Chondrocyte (in vitro differentiated cells): ENCODE data around the gene PRKAG1. TPM values are rescaled to one million over a fixed set of nuclear protein-coding genes. Genes with fewer than 3 reads are reported as not detected.

ENCODE experiments used
- DNase-seq: peaks from one replicate; pipeline ENCODE4 v3.0.0; 2021; ENCODE audit warnings: mixed read lengths, low spot score
- H3K27ac Mint-ChIP-seq: one replicate; pipeline ENCODE4 v1.8.0; 2021; ENCODE audit warnings: mild to moderate bottlenecking, moderate library complexity, mixed read lengths; ENCODE audit not compliant: unreplicated experiment
- H3K27me3 Mint-ChIP-seq: 2 replicates; pipeline ENCODE4 v1.8.0; 2021; ENCODE audit warnings: low read depth, mixed read lengths
- H3K36me3 Mint-ChIP-seq: 2 replicates; pipeline ENCODE4 v1.8.0; 2021; ENCODE audit warnings: low read depth, mixed read lengths
- H3K4me1 Mint-ChIP-seq: 2 replicates; pipeline ENCODE4 v1.8.0; 2021; ENCODE audit warnings: low read depth, mild to moderate bottlenecking, mixed read lengths
- H3K4me3 Mint-ChIP-seq: one replicate; pipeline ENCODE4 v1.8.0; 2021; ENCODE audit warnings: mild to moderate bottlenecking, moderate library complexity, mixed read lengths; ENCODE audit not compliant: unreplicated experiment
- H3K9me3 Mint-ChIP-seq: 2 replicates; pipeline ENCODE4 v1.8.0; 2021; ENCODE audit warnings: low read depth, mixed read lengths
- total RNA-seq: library from RNA; stranded (reverse); gene quantifications from 3 replicates; pipeline ENCODE4 v1.2.1, GENCODE V29; 2021
- TF ChIP-seq, protein P1 (sequence below): fragments of 200-600 bp; sonication (generic); IDR thresholded peaks from 2 replicates; pipeline ENCODE4 v1.5.0; 2021; ENCODE audit warnings: antibody characterized with exemption, mild to moderate bottlenecking, moderate library complexity

Gene PRKAG1
- total RNA-seq, 1 donor from 2014 or later, result 61.7 TPM

- Mint-ChIP-seq H3K4me1 (peaks cover 10% of the 10 kb centered on the region), H3K9me3 (no peaks in the 10 kb centered on the region), H3K4me3 (no peak overlapping the region), H3K36me3 (no peaks in the 10 kb centered on the region), H3K27me3 (peaks cover 15% of the 10 kb centered on the region), H3K27ac (no peak overlapping the region)
- TF ChIP-seq, protein P1, sequence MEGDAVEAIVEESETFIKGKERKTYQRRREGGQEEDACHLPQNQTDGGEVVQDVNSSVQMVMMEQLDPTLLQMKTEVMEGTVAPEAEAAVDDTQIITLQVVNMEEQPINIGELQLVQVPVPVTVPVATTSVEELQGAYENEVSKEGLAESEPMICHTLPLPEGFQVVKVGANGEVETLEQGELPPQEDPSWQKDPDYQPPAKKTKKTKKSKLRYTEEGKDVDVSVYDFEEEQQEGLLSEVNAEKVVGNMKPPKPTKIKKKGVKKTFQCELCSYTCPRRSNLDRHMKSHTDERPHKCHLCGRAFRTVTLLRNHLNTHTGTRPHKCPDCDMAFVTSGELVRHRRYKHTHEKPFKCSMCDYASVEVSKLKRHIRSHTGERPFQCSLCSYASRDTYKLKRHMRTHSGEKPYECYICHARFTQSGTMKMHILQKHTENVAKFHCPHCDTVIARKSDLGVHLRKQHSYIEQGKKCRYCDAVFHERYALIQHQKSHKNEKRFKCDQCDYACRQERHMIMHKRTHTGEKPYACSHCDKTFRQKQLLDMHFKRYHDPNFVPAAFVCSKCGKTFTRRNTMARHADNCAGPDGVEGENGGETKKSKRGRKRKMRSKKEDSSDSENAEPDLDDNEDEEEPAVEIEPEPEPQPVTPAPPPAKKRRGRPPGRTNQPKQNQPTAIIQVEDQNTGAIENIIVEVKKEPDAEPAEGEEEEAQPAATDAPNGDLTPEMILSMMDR, result no peak
- DNase-seq, result no peak
Observed at GRCh38 chr12:48993787-48994186, 24.8 kb downstream of the PRKAG1 start.

DNA sequence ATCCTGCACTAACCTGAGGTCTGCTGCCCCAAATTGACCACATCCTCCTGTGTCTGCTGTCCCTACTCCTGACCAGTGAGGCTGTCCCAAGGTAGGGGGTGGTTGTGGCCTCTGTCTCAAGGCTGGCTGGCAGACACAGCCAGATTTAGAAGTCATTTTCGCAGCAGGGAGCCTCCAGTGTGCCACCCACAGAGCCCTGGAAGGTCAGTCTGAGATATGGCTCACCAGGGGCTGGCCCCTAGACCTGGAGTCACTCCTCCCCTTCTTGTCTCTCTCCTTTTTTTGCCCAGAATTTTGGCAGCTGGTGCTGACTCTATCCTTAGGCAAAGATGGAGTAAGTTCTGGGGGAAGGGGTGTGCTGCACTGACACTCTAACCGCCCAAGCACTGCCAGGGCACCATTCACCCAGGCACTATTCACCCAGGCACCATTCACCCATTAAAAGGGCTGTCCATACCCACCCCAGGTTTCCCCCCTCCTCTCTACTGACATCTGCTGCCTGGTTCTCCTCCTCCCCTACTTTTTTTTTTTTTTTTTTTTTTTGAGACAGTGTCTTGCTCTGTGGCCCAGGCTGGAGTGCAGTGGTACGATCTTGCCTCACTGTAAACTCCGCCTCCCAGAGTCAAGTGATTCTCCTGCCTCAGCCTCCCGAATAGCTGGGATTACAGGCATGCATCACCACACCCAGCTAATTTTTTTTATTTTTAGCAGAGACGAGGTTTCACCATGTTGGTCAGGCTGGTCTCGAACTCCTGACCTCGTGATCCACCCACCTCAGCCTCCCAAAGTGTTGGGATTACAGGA is 27.1 kb downstream of the PRKAG1 start:
- H3K27ac Mint-ChIP-seq, result no peak overlapping the region
- H3K9me3 Mint-ChIP-seq, result no peaks in the 10 kb centered on the region
- no peaks in the 10 kb centered on the region for H3K36me3 Mint-ChIP-seq
- no peak overlapping the region for H3K4me3 Mint-ChIP-seq
- H3K4me1 Mint-ChIP-seq, result peaks cover 6% of the 10 kb centered on the region
- H3K27me3 Mint-ChIP-seq, result peaks cover 33% of the 10 kb centered on the region
- TF ChIP-seq, protein P1, result no peak
- no peak for DNase-seq

- TF ChIP-seq, protein P1, result no peak
- H3K4me3 Mint-ChIP-seq, result no peak overlapping the region
- peaks cover 36% of the 10 kb centered on the region for H3K27me3 Mint-ChIP-seq
- H3K27ac Mint-ChIP-seq, result no peak overlapping the region
- H3K9me3 Mint-ChIP-seq, result no peaks in the 10 kb centered on the region
- no peaks in the 10 kb centered on the region for H3K36me3 Mint-ChIP-seq
- H3K4me1 Mint-ChIP-seq, result peaks cover 11% of the 10 kb centered on the region
- no peak for DNase-seq
Observed at GRCh38 chr12:48990552-48990951, 28.0 kb downstream of the PRKAG1 start.

GRCh38 chr12:48988030-48988649 is 30.4 kb downstream of the PRKAG1 start:
- H3K36me3 Mint-ChIP-seq, result no peaks in the 10 kb centered on the region
- peaks cover 13% of the 10 kb centered on the region for H3K4me1 Mint-ChIP-seq
- DNase-seq, result no peak
- H3K27ac Mint-ChIP-seq, result no peak overlapping the region
- TF ChIP-seq, protein P1, result peak; percentile 87
- no peak overlapping the region for H3K4me3 Mint-ChIP-seq
- peaks cover 44% of the 10 kb centered on the region for H3K27me3 Mint-ChIP-seq
- H3K9me3 Mint-ChIP-seq, result no peaks in the 10 kb centered on the region

DNA sequence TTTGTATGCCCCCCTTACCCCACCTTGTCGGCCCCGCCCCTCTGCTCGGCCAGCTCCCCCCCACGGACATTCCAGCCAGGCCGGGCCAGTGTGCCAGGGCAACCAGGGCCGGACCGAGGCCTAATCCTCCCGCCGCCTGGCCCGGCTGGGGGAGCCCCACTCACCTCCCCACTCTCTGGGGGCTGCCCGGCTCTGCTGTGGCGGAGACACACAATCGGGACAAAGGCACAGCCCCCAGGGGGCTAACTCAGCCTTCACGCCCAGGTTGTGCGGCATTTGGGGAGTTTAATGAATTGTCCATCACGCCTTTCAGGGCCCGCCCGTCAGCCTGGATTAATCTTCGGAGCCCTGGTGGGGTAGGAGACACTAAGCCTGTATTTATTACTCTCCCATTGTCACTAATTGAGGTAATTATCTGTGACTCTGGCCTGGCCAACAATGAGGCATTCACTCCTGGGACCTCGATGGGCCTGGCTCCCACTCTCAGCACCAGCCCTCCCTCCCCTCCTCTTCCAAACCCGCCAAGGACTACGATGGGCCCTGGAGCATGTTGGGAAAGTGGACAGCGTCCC is 31.8 kb downstream of the PRKAG1 start:
- no peak for DNase-seq
- H3K27ac Mint-ChIP-seq, result no peak overlapping the region
- no peaks in the 10 kb centered on the region for H3K36me3 Mint-ChIP-seq
- H3K4me3 Mint-ChIP-seq, result no peak overlapping the region
- TF ChIP-seq, protein P1, result no peak
- H3K9me3 Mint-ChIP-seq, result no peaks in the 10 kb centered on the region
- H3K27me3 Mint-ChIP-seq, result peaks cover 54% of the 10 kb centered on the region
- H3K4me1 Mint-ChIP-seq, result peaks cover 17% of the 10 kb centered on the region
